BE2C (cell line): ENCODE results near the gene CYB5B.
A peak's percentile ranks its signal among the peaks of the same experiment; 100 is the strongest.

Experiments
- DNase-seq: peaks from one replicate; pipeline ENCODE4 v3.0.0-alpha.2; 2020
- H3K27me3 ChIP-seq: fragments of 250-450 bp; sonication (Bioruptor Pico); 2 replicates; pipeline ENCODE4 v1.5.1; 2020; ENCODE audit warnings: mild to moderate bottlenecking
- H3K36me3 ChIP-seq: fragments of 250-450 bp; sonication (Bioruptor Pico); 2 replicates; pipeline ENCODE4 v1.5.1; 2020; ENCODE audit warnings: mild to moderate bottlenecking
- H3K4me1 ChIP-seq: fragments of 250-450 bp; sonication (Bioruptor Pico); 2 replicates; pipeline ENCODE4 v1.5.1; 2020
- H3K4me3 ChIP-seq: 2 replicates; pipeline ENCODE4 v1.5.1; 2011; ENCODE audit warnings: low read depth, low read length
- H3K9me3 ChIP-seq: fragments of 250-450 bp; sonication (Bioruptor Pico); 2 replicates; pipeline ENCODE4 v1.5.1; 2020
- TF ChIP-seq, protein P1 (sequence below): IDR thresholded peaks from 2 replicates; pipeline ENCODE4 v1.5.1; 2012; ENCODE audit warnings: mild to moderate bottlenecking, low read depth, low read length

The CYB5B gene

DNA sequence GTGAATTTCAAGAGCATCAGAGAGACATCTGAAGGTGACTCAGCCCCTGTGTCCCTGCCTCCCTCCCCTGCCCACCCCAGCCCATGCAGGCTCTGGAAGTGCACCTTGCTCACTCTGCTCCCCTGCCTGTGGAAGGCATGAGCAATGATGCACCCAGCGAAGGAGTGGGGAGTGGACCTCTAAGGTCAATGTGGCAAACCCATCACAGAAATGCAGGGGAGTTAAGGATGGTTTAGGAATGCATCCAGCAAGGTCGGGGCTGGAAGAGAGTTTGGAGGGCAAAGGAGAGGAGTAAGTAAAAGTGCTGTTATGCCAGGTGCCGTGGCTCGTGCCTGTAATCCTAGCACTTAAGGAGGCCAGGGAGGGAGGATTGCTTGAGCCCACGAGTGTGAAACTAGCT is 61.9 kb downstream of the CYB5B start:
- H3K4me3 ChIP-seq, result no peak overlapping the region
- H3K36me3 ChIP-seq, result no peaks in the 10 kb centered on the region
- H3K9me3 ChIP-seq, result no peaks in the 10 kb centered on the region
- no peak for DNase-seq
- no peaks in the 10 kb centered on the region for H3K27me3 ChIP-seq
- TF ChIP-seq, protein P1, sequence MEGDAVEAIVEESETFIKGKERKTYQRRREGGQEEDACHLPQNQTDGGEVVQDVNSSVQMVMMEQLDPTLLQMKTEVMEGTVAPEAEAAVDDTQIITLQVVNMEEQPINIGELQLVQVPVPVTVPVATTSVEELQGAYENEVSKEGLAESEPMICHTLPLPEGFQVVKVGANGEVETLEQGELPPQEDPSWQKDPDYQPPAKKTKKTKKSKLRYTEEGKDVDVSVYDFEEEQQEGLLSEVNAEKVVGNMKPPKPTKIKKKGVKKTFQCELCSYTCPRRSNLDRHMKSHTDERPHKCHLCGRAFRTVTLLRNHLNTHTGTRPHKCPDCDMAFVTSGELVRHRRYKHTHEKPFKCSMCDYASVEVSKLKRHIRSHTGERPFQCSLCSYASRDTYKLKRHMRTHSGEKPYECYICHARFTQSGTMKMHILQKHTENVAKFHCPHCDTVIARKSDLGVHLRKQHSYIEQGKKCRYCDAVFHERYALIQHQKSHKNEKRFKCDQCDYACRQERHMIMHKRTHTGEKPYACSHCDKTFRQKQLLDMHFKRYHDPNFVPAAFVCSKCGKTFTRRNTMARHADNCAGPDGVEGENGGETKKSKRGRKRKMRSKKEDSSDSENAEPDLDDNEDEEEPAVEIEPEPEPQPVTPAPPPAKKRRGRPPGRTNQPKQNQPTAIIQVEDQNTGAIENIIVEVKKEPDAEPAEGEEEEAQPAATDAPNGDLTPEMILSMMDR, result no peak
- H3K4me1 ChIP-seq, result peaks cover 11% of the 10 kb centered on the region

DNA sequence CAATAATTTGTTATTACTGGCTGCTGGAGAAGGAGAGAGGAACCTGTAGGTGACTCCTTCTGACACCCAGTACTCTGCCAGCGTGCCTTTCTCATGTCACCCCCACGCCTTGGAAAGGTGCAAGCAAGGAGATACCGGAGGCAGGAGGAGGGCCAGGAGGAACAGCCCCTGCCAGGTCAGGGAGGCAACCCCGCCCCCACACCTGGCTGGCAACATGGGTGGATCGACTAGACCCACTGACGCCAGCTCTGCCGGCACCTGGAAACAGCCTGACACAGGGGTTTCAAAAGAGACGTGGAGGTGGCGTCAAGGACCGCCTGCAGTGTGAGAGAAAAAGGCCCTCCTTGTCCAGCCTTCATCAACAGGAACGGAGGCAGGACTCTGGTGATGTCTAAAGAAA is 62.3 kb downstream of the CYB5B start:
- TF ChIP-seq, protein P1, result no peak
- Histone ChIP-seq H3K4me1 (peaks cover 8% of the 10 kb centered on the region), H3K9me3 (no peaks in the 10 kb centered on the region), H3K27me3 (no peaks in the 10 kb centered on the region), H3K4me3 (no peak overlapping the region), H3K36me3 (no peaks in the 10 kb centered on the region)
- no peak for DNase-seq

DNA sequence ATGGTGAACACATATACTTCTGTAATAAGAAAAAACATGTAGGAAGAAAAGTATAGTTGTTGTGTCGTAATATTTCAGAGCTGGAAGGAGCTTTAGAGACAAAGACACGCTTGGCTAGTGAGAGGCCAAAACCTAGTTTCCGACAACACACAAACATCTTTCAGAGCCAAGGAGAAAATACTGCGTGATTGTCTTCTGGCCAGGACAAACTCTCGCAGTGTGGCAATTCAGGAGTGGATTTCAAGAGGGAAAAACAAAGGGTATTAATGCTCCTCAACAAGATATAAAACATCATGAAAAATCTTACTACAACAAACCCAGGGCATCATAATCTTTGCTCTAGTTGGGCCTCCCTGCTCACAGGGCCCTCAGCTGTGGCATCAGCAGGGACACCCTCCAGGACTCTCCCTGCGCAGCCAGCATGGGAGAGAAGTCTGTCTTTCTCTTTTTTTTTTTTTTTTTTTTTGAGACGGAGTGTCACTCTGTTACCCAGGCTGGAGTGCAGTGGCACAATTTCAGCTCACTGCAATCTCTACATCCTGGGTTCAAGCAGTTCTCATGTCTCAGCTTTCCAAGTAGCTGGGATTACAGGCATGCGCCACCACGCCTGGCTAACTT is 66.4 kb downstream of the CYB5B start:
- DNase-seq, result no peak
- H3K9me3 ChIP-seq, result no peaks in the 10 kb centered on the region
- H3K4me1 ChIP-seq, result no peaks in the 10 kb centered on the region
- no peaks in the 10 kb centered on the region for H3K27me3 ChIP-seq
- TF ChIP-seq, protein P1, result no peak
- H3K4me3 ChIP-seq, result no peak overlapping the region
- H3K36me3 ChIP-seq, result no peaks in the 10 kb centered on the region

DNA sequence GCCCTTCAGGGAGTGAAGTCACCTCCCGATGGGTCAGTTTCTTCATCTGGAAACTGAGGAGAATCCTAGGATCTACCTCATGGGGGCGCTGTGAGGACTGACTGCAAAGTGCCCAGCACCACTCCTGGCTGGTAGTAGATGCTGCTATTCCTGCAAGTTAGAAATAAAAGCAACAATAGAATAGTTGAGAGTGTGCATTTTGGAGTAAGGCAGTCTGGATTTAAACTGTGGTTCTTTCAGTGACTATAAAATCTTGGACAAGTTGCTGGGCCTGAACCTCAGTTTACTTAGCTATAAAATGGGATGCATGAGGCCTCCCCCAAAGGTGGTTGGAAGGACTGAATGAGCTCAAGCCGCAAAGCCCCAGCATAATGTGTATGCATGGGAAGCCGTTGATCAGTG is 70.6 kb downstream of the CYB5B start:
- Histone ChIP-seq H3K9me3 (no peaks in the 10 kb centered on the region), H3K27me3 (no peaks in the 10 kb centered on the region), H3K36me3 (no peaks in the 10 kb centered on the region), H3K4me3 (no peak overlapping the region), H3K4me1 (peaks cover 14% of the 10 kb centered on the region)
- TF ChIP-seq, protein P1, result peak; percentile 54
- peak; percentile 46 for DNase-seq

DNA sequence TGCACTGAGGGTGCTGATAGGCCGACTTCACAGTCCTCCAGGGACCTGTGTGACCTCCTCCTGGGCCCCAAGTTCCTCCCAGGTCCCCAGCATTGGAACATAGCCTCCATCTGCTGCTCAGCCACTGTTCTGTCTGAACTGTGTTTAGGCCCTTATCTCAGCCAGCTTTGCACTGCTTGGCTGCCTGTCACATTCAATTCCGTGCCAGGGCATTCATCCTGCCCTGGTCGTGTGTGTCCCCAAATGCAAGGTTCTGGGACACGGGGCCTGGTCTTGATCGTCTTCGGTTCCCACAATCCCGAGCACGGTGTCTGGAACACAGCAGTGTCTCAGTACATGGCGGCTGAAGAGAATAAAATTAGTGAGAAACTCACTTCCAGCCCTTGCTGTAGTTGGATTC is 71.4 kb downstream of the CYB5B start:
- Histone ChIP-seq H3K36me3 (no peaks in the 10 kb centered on the region), H3K4me1 (peaks cover 14% of the 10 kb centered on the region), H3K9me3 (no peaks in the 10 kb centered on the region), H3K4me3 (peak overlapping the region; percentile 35), H3K27me3 (no peaks in the 10 kb centered on the region)
- DNase-seq, result peak; percentile 81
- TF ChIP-seq, protein P1, result no peak; the same call in 1 of the 2 replicates

DNA sequence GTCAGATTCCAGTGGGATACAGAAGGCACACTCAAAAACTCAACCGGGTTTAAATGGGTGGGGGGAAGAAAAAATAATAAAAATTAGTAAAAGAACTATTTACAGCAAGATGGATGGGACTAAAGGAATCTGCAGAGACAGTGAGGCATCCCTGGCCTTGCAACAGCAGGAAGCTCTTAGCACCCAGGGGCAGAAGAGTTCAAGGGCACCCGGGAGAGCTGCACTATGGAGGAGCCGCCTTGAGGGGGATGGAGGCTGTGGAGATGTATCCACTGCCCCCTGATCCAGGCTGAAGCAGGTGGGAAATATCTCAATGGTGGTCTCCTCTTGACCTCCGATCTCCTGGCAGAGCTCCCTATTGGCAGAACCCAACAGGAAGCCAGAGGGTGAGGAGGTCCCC is 72.0 kb downstream of the CYB5B start:
- peaks cover 14% of the 10 kb centered on the region for H3K4me1 ChIP-seq
- no peaks in the 10 kb centered on the region for H3K27me3 ChIP-seq
- no peaks in the 10 kb centered on the region for H3K9me3 ChIP-seq
- no peak for DNase-seq
- TF ChIP-seq, protein P1, result no peak
- H3K36me3 ChIP-seq, result no peaks in the 10 kb centered on the region
- H3K4me3 ChIP-seq, result peak overlapping the region; percentile 35; the same call in 1 of the 2 replicates
